Gastrocnemius medialis (tissue), 4 donors: ENCODE results near the gene DYNLT2B. TPM values are rescaled to one million over a fixed set of nuclear protein-coding genes. Genes with fewer than 3 reads are reported as not detected.
A peak's percentile ranks its signal among the peaks of the same experiment; 100 is the strongest.

ENCODE experiments used
- ATAC-seq, 2 donors: fragments of 150-250 bp; one replicate each; pipeline ENCODE4 v1.9.1; 2016
- DNase-seq, 2 donors: peaks; one replicate each; pipeline ENCODE4 v3.0.0-alpha.2; 2019
- H3K27ac ChIP-seq, 4 donors: fragments of 200-600 bp; sonication (generic); 1 replicate in 1 of 4; 2 replicates in 3 of 4; pipeline ENCODE4 v1.5.1; 2016 to 2018; ENCODE audit warnings: mild to moderate bottlenecking in 2 of 4, moderate library complexity in 1 of 4
- H3K27me3 ChIP-seq, 3 donors: fragments of 200-600 bp; sonication (generic) in 2 of 3; 1 replicate in 1 of 3; 2 replicates in 2 of 3; pipeline versions ENCODE4 v1.5.1 to v1.6.0; 2016 to 2019; ENCODE audit warnings: mild to moderate bottlenecking in 1 of 3, moderate library complexity in 1 of 3
- H3K36me3 ChIP-seq, 2 donors: fragments of 200-600 bp; sonication (generic) in 1 of 2; one replicate each; pipeline ENCODE4 v1.5.1; 2017 to 2018
- H3K4me1 ChIP-seq, 2 donors: fragments of 200-600 bp; sonication (generic) in 1 of 2; one replicate each; pipeline ENCODE4 v1.5.1; 2016 to 2017; ENCODE audit warnings: mild to moderate bottlenecking in 2 of 2
- H3K4me3 ChIP-seq, 4 donors: fragments of 200-600 bp; sonication (generic) in 3 of 4; 1 replicate in 1 of 4; 2 replicates in 3 of 4; pipeline ENCODE4 v1.5.1; 2016 to 2019; ENCODE audit warnings: mild to moderate bottlenecking in 2 of 4
- H3K9me3 ChIP-seq, 3 donors: fragments of 200-600 bp; sonication (generic) in 2 of 3; 1 replicate in 1 of 3; 2 replicates in 2 of 3; pipeline ENCODE4 v1.5.1; 2016 to 2019
- POLR2A ChIP-seq, 2 donors: fragments of 450-650 bp; IDR thresholded peaks; one replicate each; pipeline ENCODE4 v1.6.1; 2017; ENCODE audit warnings: antibody characterized with exemption in 2 of 2, mild to moderate bottlenecking in 2 of 2, moderate library complexity in 2 of 2
- in situ Hi-C, 4 donors: fragments of 200-750 bp; cut with MboI; loops; one replicate each; pipeline versions ENCODE4 v1.15.0 to v1.8.0; 2017; ENCODE audit warnings: low sequenced_read_pairs in 4 of 4
- intact Hi-C: fragments of 100-400 bp; cut with DNase I; formaldehyde crosslinking; loops from one replicate; pipeline ENCODE4 v1.15.1; 2023; ENCODE audit warnings: low total_unique reads
- total RNA-seq, 4 donors: library from RNA; depleted of rRNA; stranded (reverse); fragments of >200 nt; gene quantifications; one replicate each; pipeline versions ENCODE4 v1.1.0 to v1.2.3, GENCODE V29; 2016
- TF ChIP-seq, protein P1 (sequence below), 5 experiments: fragments of 450-650 bp in 3 of 5; fragments of 200-600 bp in 2 of 5; sonication (generic) in 2 of 5; IDR thresholded peaks in 4 of 5; conservative IDR thresholded peaks in 1 of 5; 1 replicate in 4 of 5; 2 replicates in 1 of 5; pipeline ENCODE4 v1.5.1; 2016 to 2019; ENCODE audit warnings: antibody characterized with exemption in 5 of 5, mild to moderate bottlenecking in 3 of 5, moderate library complexity in 3 of 5

DYNLT2B gene
- total RNA-seq, 4 donors from 2014 or later, result 2.3 to 3.3 TPM; not detected in 2

DNA sequence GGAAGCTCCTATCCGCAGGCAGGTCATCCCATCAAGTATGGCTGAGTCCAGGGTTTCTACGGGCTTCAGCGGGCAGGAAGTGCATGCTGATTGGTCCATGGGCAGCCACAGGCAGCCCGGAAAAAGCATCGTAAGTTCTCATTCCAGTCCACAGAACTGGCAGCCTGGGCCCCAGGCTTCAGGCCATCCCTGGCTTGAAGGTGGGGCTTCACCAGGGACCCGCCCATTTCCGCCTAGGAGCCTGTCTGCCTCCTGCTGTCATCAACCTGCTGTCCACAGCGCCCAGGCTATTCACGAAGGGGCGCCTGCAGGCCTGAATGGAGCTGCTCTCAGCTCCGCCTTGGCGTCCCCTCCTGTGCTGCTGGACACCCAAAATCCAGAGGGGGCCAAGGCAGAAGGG is 44.4 kb downstream of the DYNLT2B start:
- intact Hi-C loops, result no loop called here
- ATAC-seq, result no peak
- no peaks in the 10 kb centered on the region for H3K9me3 ChIP-seq
- H3K4me1 ChIP-seq, result peaks cover 12 to 24% of the 10 kb centered on the region in 2 donors
- no peak for DNase-seq
- H3K27ac ChIP-seq, result peak overlapping the region in 2 of 4 donors; percentile 14 to 80
- H3K36me3 ChIP-seq, result peaks cover 0 to 13% of the 10 kb centered on the region in 2 donors
- in situ Hi-C loops, result no loop called here
- H3K4me3 ChIP-seq, result no peak overlapping the region
- no peaks in the 10 kb centered on the region for H3K27me3 ChIP-seq
- no peak for TF ChIP-seq POLR2A (IDR thresholded peaks at IDR 0.05)
- TF ChIP-seq, protein P1, sequence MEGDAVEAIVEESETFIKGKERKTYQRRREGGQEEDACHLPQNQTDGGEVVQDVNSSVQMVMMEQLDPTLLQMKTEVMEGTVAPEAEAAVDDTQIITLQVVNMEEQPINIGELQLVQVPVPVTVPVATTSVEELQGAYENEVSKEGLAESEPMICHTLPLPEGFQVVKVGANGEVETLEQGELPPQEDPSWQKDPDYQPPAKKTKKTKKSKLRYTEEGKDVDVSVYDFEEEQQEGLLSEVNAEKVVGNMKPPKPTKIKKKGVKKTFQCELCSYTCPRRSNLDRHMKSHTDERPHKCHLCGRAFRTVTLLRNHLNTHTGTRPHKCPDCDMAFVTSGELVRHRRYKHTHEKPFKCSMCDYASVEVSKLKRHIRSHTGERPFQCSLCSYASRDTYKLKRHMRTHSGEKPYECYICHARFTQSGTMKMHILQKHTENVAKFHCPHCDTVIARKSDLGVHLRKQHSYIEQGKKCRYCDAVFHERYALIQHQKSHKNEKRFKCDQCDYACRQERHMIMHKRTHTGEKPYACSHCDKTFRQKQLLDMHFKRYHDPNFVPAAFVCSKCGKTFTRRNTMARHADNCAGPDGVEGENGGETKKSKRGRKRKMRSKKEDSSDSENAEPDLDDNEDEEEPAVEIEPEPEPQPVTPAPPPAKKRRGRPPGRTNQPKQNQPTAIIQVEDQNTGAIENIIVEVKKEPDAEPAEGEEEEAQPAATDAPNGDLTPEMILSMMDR (IDR thresholded peaks at IDR 0.05 in 4 of 5, conservative IDR thresholded peaks at IDR 0.05 in 1 of 5), result no peak

GRCh38 chr3:196272826-196273225 is 45.2 kb downstream of the DYNLT2B start:
- intact Hi-C loops (no loop called here), in situ Hi-C loops (no loop called here)
- ATAC-seq (peak; percentile 47 to 84), DNase-seq (peak in 1 of 2 donors; percentile 73)
- H3K36me3 ChIP-seq, result peaks cover 0 to 17% of the 10 kb centered on the region in 2 donors
- H3K4me3 ChIP-seq, result peak overlapping the region in 1 of 4 donors; percentile 32
- no peaks in the 10 kb centered on the region for H3K9me3 ChIP-seq
- TF ChIP-seq POLR2A (IDR thresholded peaks at IDR 0.05), result no peak
- TF ChIP-seq, protein P1 (IDR thresholded peaks at IDR 0.05 in 4 of 5, conservative IDR thresholded peaks at IDR 0.05 in 1 of 5), result no peak
- peaks cover 11 to 20% of the 10 kb centered on the region in 2 donors for H3K4me1 ChIP-seq
- peak overlapping the region in 3 of 4 donors; percentile 41 to 80 (median 60) for H3K27ac ChIP-seq
- no peaks in the 10 kb centered on the region for H3K27me3 ChIP-seq

- DNase-seq, result no peak
- intact Hi-C loops (no loop called here), in situ Hi-C loops (no loop called here)
- Histone ChIP-seq H3K4me3 (no peak overlapping the region), H3K4me1 (peaks cover 11 to 19% of the 10 kb centered on the region in 2 donors), H3K36me3 (peaks cover 0 to 39% of the 10 kb centered on the region in 2 donors), H3K27me3 (no peaks in the 10 kb centered on the region), H3K27ac (no peak overlapping the region), H3K9me3 (no peaks in the 10 kb centered on the region)
- ATAC-seq, result no peak
- no peak for TF ChIP-seq POLR2A (IDR thresholded peaks at IDR 0.05)
- TF ChIP-seq, protein P1 (IDR thresholded peaks at IDR 0.05 in 4 of 5, conservative IDR thresholded peaks at IDR 0.05 in 1 of 5), result no peak
These were observed 47.5 kb downstream of the DYNLT2B start for GRCh38 chr3:196270499-196270898.

GRCh38 chr3:196268284-196269163 is 49.5 kb downstream of the DYNLT2B start:
- DNase-seq, result no peak
- Histone ChIP-seq H3K4me3 (no peak overlapping the region), H3K36me3 (peaks cover 0 to 55% of the 10 kb centered on the region in 2 donors), H3K9me3 (no peaks in the 10 kb centered on the region), H3K27ac (peak overlapping the region in 1 of 4 donors; percentile 7), H3K4me1 (peaks cover 9 to 11% of the 10 kb centered on the region in 2 donors), H3K27me3 (no peaks in the 10 kb centered on the region)
- ATAC-seq, result no peak
- TF ChIP-seq, protein P1 (IDR thresholded peaks at IDR 0.05 in 4 of 5, conservative IDR thresholded peaks at IDR 0.05 in 1 of 5), result no peak
- TF ChIP-seq POLR2A (IDR thresholded peaks at IDR 0.05), result no peak
- in situ Hi-C loops, result no loop called here
- intact Hi-C loops, result no loop called here
